ENCODE results near the gene CWF19L1. TPM values are rescaled to one million over a fixed set of nuclear protein-coding genes. Genes with fewer than 3 reads are reported as not detected.

The CWF19L1 gene
- total and polyA plus RNA-seq, 2 of the 13 experiments (the other 11 are each of a cell fraction or from before 2014, with no cell fraction given), result 13.6 to 42.1 TPM

GRCh38 chr10:100185364-100186252, 81.8 kb downstream of the CWF19L1 start, which contains the start of gene ERLIN1 (continued):
- TF ChIP-seq ZNF350 (CRISPR knock-in tag; IDR thresholded peaks at IDR 0.05; ENCODE audit: borderline replicate concordance, low read depth), result no peak; the same call in 1 of the 2 replicates
- TF ChIP-seq E2F1 (CRISPR knock-in tag; IDR thresholded peaks at IDR 0.05), result peak; percentile 96
- TF ChIP-seq ZFAT (CRISPR knock-in tag; conservative IDR thresholded peaks at IDR 0.05), result no peak
- TF ChIP-seq HMGXB3 (CRISPR knock-in tag; IDR thresholded peaks at IDR 0.05; ENCODE audit: borderline replicate concordance), result no peak
- TF ChIP-seq AGO1 (IDR thresholded peaks at IDR 0.05; ENCODE audit: low read depth, low read length, poor library complexity, severe bottlenecking), result peak; percentile 44
- peak; percentile 92 for TF ChIP-seq ZFP90 (CRISPR knock-in tag; IDR thresholded peaks at IDR 0.05; ENCODE audit: borderline replicate concordance)
- no peak for TF ChIP-seq ARID2 (CRISPR knock-in tag; IDR thresholded peaks at IDR 0.05; ENCODE audit: borderline replicate concordance)
- peak; percentile 94 for TF ChIP-seq THAP8 (CRISPR knock-in tag; IDR thresholded peaks at IDR 0.05; ENCODE audit: borderline replicate concordance)
- peak; percentile 66; the same call in 1 of the 2 replicates for TF ChIP-seq PPARG (CRISPR knock-in tag; conservative IDR thresholded peaks at IDR 0.05)
- TF ChIP-seq ZNF570 (CRISPR knock-in tag; IDR thresholded peaks at IDR 0.05; ENCODE audit: borderline replicate concordance), result no peak
- no peak; the same call in 1 of the 2 replicates for TF ChIP-seq ZNF746 (CRISPR knock-in tag; IDR thresholded peaks at IDR 0.05)
- no peak for TF ChIP-seq ATAD3A (CRISPR knock-in tag; IDR thresholded peaks at IDR 0.05)
- peak; percentile 78; the same call in 1 of the 2 replicates for TF ChIP-seq SIN3A (IDR thresholded peaks at IDR 0.05; ENCODE audit: borderline replicate concordance, low read depth, low read length)
- TF ChIP-seq HMGA1 (CRISPR knock-in tag; conservative IDR thresholded peaks at IDR 0.05), result no peak
- TF ChIP-seq ZNF235 (CRISPR knock-in tag; IDR thresholded peaks at IDR 0.05; ENCODE audit: borderline replicate concordance), result peak; percentile 86; the same call in 1 of the 2 replicates
- TF ChIP-seq ISL2 (CRISPR knock-in tag; IDR thresholded peaks at IDR 0.05), result no peak
- TF ChIP-seq NBN (conservative IDR thresholded peaks at IDR 0.05), result no peak
- no peak for TF ChIP-seq MBNL3 (CRISPR knock-in tag; conservative IDR thresholded peaks at IDR 0.05)
- TF ChIP-seq PAXIP1 (CRISPR knock-in tag; conservative IDR thresholded peaks at IDR 0.05), result peak; percentile 56; the same call in 1 of the 2 replicates

All from HepG2 (cell line).